Right lung (tissue), 5 donors: Measurements from ENCODE around the gene ANKRD33B. TPM values are rescaled to one million over a fixed set of nuclear protein-coding genes. Genes with fewer than 3 reads are reported as not detected.
"Not testable (repeated sequence)": the region's sequence is repeated elsewhere in the genome, so short reads cannot be mapped to it uniquely, and the experiment has no call there.

Experiments used
- DNase-seq, 2 donors: peaks; one replicate each; pipeline ENCODE4 v3.0.0-alpha.2; 2013
- polyA plus RNA-seq, 5 donors: library from polyadenylated mRNA; unstranded; fragments of 120-200 nt; gene quantifications; one replicate each; pipeline versions ENCODE4 v1.2.1 to v1.2.3, GENCODE V29; 2013; ENCODE audit warnings: inconsistent platforms in 1 of 5, low replicate concordance in 1 of 5; ENCODE audit not compliant: insufficient read length in 5 of 5, insufficient read depth in 1 of 5

Gene ANKRD33B
- polyA plus RNA-seq, 5 donors, result 0.53 to 0.78 (median 0.58) TPM

DNA sequence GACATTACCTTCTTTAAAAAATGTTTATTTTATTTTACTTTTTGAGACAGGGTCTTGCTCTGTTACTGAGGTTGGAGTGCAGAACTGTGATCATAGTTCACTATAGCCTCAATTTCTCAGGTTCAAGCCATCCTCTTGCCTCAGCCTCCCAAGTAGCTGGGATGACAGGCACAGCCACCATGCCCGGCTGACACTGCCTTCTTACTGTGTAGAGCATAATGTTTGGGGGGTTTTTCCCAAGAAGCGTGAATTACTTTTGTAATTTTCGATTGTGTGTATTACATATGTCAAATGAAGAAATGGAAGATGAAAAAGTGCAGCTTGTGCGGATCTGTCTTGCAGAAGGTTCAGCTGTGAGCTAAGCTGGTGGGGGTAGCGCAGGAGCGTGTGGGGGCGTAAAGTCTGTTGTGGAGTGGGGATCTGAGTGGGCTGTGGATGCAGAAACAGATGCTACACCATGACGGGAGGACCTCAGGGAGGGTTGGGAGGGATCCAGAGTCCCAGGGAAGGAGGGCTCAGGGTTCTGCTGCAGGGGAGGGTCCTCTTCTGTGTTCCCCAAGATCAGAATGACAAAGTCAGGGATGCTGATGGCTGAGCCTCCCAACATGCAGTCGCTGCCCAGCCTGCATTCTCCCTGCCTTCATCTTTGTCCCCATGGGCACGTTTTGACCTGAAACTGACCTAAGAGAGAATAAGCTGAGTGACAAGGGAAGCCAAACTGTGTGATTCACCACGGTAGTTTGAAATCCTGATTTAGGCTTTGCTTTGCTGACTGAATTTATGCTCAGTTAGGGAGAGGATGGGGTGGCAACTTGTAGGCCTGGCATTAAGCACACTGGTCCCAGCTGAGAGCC lies 6.8 kb upstream of the ANKRD33B start:
- DNase-seq, result no peak

DNA sequence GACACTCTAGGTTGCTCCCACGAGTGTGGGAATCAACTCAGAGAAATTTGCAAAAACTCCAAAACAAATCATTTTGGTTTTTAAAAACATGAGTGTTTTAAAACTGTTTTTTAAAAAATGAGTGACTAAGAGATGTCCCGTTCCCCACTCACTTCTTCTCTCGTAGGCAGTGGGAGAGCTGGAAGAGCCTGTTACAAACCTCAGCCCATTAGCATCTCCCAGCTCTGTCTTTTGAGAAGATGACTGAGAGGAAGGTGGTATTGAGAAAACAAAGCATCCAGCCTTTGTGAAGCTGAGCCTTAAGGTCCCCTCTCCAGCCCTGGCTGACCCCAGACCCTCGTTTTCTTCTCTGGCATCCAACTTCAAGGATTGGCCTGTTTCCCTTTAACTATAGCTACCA lies 4.7 kb upstream of the ANKRD33B start:
- no peak for DNase-seq

DNA sequence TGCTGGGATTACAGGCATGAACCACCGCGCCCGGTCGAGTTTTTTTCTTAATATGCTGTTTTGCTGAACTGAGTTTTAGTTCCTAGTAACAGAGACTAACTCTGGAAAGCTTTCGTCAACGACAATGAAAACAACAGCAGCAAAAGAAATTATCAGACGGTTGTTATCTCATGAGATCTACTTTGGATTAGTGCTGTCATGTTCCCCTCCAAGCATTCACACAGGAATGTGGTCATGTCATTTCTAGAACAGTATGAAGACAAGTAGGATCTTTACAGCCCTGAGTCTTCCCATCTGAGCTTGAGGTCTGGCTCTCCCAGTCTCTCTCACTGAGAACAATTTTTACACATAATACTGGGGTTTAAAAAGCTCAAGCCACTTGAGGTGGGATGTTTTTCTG lies 4.0 kb upstream of the ANKRD33B start:
- DNase-seq, result no peak

DNA sequence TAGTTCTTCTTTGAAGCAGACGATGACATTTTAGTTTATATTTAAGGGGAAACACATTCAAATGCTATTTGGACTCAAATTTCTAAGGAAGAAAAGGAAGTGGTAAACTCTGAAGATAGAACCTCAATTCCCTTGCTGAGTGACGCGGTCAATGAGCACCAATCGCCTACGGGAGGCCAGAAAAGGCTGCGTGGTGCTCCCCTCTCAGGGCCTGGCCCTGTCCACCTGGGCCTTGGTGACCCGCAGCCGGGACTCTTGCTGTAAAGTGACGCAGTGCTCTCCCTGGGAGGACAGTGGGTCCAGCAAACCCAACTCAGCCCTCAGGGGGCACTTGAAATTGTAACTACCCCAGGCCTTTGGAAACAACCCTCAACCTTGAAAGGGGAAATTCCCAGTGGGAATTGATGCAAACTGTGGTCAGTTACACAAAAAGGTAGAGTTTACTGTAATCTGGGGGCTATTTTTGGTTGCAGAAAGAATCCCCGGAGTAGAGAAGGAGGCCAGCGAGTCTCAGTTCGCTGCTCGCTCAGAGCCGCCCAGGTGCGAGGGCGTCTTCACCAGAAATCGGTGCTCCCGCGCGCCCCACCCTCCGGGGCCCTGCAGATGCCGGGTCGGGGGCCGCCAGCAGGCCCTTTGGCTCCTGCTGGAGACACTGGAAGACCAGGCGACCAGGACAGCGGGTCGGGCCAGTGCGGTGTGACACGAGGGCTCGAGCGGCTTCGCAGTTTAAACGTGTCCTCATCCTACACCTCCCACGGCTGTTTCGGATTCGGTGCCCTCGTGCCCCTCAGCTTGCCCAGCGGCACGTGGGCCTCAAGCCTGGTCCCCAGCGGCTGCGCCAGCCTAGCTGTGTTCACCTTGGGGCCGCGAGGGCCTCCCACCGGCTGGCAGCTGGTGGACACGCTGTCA lies 1.4 kb upstream of the ANKRD33B start:
- DNase-seq, result no peak

DNA sequence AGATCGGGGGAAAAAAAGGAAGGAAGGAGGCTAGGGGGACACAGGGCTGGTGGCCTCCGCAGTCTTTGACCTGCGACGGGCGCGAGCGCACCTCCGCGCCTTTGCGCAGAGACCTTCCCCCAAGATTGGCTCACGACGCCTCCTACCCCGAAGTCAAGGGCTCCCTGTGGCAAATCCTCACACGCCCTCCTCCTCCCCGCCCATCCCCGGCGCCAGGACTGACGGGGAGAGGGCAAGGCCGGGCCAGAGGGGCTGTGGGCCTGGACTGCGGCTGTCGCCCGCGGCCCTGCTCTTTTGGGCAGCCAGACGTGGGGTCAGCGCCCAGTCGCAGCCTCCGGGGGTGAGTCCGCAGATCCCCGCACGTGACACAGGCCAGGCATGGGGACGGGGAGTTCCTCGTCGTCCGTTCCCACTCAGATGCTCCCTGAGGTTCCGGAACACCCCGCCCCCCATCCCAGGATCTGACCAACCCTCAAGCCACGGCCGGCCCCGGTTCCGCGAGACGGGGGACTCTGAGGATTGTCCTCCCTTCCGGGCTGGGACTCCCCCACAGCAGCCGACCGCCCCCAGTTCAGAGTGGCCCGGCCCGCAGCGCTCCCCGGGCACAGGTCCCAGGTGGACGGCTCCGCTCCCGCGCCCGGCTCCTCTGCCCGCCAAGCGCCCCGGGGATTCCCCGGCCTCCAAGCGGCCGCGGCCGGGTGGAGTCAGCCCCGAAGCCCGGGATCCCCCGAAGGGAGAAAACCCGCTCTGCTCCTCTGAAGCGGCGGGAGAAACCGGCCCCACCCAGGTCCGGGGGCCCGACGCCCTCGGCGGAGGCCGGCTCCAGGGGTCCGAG lies 543 bp upstream of the ANKRD33B start:
- DNase-seq, result peak in 1 of 2 donors; percentile 29

DNA sequence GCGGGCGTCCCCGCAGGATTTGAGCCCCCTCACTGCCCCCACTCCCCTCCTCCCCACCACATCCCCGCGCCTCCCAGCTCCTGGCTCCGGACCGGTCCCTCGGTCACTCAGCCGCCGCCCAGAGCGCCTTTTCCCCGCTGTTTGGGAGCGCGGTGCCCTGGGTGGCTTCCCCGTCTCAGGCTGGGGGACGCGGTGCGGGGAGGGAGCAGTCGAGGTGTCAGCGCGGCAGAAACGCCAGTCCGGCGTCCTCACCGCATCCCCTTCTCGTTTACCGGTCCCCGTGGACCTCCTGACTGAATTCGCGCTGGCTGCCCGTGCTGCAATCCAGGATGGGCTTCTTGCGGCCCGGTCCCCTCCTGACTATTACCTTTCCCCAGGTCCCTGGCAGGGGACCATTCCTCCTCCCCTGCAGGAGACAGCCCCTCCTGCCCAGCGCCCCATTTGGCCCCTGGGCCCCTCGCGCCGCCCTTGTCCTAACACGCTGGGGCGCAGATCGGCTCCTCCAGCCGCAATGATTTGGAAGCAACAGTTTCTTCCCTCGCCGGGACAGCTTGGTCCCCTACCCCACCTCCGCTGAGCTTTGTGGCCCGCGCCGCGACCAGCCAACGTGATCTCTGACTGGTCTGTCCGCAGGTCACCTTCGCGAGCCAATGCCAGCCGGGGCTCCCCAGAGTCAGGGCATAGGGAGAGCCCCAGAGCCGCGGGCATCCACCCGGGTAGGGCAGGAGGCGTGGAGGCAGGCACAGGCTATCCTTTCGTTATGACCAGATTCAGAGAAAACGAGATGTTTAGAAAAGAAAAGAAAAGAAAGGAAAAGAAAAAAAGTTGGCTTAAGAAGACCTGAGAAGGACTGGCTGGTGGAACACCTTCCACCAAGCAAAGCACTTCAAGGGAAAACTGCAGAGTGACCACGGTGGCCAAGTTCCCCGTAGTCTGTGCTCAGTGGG lies 1.2 kb downstream of the ANKRD33B start:
- DNase-seq, result no peak

DNA sequence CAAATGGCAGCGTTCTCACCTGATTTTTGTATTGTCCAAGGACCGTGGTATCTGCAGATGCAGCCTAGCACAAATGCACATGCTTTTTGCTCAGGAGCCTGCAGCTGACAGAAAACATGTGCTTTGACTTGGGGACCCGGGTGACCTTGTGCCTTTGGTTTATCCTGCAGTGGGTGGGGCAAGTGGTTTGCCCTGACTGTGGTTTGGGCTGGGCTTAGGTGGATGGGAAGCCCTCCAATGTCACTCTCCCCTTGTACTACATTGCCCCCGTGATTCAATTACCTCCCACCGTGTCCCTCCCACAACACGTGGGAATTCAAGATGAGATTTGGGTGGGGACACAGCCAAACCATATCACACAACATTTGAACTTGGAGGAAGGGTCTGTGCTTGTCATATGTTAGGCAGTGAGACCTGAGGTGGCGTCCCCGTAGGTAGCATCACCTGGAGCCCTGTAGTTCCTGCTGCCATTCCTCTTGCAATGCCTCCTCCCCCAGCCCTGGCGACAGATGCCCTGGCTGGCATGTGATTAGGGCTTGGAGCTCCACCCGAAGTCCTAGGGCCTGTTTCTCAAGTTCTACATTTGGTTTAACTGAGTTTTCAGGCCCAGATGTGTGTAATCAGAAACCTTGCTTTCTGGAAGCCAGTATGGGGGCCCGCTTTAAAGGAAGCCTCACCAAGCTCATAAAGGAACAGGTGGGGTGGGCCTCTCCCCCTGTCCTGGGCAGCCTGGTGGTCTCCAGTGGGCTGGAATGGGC lies 2.1 kb downstream of the ANKRD33B start:
- no peak for DNase-seq

- DNase-seq, result no peak
Measured at GRCh38 chr5:10566543-10567068, 2.7 kb downstream of the ANKRD33B start.

- no peak for DNase-seq
Measured at GRCh38 chr5:10567121-10567591, 3.3 kb downstream of the ANKRD33B start.

GRCh38 chr5:10567781-10568321 lies 4.0 kb downstream of the ANKRD33B start:
- DNase-seq, result no peak

DNA sequence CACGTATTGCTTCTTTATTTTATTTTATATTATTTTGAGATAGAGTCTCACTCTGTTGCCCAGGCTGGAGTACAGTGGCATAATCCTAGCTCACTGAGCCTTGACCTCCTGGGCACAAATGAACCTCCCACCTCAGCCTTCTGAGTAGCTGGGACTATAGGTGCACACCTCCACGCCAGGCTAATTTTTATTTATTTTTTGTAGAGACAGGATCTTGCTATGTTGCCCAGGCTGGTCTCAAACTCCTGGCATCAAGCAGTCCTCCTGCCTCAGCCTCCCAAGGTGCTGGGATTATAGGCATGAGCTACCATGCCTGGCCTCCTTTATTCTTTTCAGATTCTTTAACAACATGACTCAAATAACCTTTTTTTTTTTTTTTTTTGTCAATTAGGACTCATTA lies 6.7 kb downstream of the ANKRD33B start:
- not testable (repeated sequence) for DNase-seq

GRCh38 chr5:10572451-10572850 lies 8.6 kb downstream of the ANKRD33B start:
- DNase-seq, result no peak

GRCh38 chr5:10573487-10574145 lies 9.7 kb downstream of the ANKRD33B start:
- no peak for DNase-seq

- DNase-seq, result not testable (repeated sequence)
Measured at GRCh38 chr5:10574879-10575278, 11.0 kb downstream of the ANKRD33B start.

GRCh38 chr5:10576121-10576789 lies 12.4 kb downstream of the ANKRD33B start:
- DNase-seq, result no peak

DNA sequence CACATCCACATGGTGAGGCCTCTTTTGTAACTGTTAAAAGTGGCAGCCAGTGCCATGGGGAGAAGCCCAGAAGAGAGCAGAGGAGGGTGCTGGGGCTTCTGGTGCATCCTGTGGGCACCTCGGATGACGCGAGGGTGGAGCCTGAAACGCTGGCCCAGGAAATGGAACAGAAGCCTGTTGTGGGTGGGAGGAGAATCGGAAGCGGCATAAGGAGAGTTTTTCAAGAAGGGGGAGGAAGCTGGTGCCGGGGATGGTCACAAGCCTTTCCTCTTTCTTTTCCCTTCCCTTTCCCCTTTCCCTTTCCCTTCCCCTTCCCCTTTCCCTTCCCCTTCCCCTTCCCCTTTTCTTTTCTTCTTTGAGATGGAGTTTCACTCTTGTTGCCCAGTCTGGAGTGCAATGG lies 12.9 kb downstream of the ANKRD33B start:
- no peak for DNase-seq

DNA sequence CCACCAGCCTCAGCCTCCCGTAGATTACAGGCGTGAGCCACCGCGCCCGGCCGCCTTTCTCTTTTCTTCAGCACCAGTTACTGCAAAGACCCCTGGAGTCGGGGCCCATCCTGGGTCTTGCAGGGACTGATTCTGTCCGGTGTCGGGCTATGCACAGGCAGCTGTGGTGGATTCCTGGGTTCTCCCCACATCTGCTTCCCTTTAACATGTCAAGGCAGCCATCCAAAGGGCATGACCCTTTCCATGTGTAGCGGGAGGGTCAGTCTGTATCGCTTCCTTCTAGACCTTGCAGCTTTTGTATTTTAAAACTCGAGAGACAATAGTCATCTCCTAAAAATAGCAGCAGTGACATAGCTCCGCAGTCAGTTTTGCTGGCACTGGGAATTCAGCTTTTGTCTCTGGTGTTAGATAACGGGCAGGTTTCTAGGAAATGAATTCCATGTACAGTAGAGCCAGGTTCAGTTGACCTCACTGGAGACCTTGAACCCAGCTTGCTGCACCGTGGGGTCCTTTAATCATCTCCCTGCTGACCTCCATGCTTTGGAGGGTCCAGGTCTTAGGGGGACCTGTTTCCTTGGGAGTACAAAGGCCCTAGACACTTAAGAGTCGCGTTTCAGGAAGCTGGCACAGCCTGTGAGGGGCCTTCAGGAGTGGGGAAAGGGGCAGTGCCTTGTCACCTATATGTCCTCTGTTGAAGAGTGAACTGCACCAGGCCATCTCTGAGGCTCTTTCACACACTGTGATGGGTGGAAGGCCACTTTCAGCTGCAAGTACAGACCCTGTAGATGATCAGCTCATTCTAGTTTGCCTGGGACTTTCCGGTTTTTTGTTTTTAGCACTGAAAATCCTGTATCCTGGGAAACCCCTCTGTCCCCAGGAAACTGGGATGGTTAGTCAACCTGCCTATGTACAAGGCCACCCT lies 13.8 kb downstream of the ANKRD33B start:
- peak; percentile 23 to 31 for DNase-seq
